Stimulated activated CD4-positive, alpha-beta T cell treated with anti-CD3 and anti-CD28 coated beads, TNF-alpha, amount 100 ng/mL, for 24 hours (primary cell): ENCODE results near the gene POLA1.

Source experiments
- DNase-seq, 3 experiments: peaks; one replicate each; pipeline ENCODE4 v3.0.0-alpha.2; 2020; ENCODE audit warnings: low read depth in 3 of 3

POLA1 gene

DNA sequence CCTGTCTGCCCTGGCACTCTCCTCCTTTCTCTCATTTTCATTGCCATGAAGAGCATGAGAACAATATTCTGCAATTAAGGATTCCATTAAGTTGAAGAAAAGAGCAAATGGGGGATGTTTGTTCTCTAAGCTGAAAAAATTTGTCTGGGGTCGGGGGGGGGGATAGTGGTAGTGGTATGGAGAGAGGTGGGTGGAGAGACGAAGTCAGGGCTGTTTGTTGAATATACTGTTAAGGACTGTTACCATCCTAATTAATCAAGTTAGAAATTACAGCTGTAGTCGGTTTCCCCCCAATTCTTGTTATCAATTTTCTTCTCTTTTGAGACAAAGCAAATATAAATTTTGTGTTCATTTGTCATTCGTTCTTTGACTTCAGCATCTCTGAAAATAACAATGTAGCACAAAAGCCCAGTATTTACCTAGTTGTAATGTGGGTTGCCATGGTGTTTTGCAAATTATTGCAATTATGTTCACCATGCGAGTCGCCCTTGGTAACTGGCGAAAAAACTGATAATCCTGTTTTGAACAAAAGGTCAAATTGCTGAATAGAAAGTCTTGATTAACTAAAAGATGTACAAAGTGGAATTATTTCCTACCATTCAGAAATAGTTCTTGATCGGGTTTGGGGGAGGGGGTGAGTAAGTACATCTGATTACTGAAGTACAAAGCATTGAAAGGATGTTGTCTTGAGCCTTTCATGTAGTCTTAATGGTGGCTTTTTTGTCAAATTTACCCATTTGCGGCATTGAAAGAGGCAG is 183.0 kb downstream of the POLA1 start:
- DNase-seq = no peak

DNA sequence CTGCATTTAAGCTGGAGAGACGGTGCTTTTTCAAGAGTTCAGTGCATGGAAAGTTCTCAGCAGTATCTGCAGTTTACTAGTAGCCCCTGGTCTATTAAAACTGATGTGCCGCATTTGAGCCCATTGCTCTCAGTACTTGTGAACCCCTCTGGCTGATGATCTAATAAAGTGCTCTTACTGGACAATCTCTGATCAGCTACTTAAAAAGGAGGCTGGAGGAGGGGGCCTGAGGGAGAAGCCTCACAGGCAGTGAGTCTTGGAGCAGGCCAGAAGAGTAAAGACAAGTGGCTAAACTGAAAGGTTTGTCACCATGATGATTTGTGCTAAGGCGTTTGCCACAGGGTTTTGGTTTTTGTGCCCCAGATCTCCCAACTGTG is 183.6 kb downstream of the POLA1 start:
- DNase-seq = no peak

- no peak for DNase-seq
Observed at GRCh38 chrX:24877854-24878650, 184.3 kb downstream of the POLA1 start.

DNA sequence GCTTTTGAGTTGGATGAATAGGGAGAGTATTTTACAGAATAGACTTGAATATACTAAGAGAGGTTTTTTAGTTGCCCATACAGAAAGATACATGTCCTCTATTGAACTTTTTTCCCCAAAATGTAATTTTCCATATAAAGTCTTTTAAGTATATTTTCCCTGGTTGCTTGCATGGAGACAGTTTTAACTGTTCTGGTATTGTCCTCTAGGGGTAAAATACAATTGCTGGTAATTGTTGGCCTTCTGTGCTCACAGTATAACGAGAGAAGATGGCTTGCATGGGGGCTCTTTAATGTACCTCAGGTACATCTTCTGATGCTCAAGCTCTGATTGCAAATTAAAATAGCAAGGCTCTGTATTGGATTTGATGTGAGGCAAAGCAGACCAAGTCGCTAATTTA is 186.0 kb downstream of the POLA1 start:
- no peak for DNase-seq

- DNase-seq = no peak
Observed at GRCh38 chrX:24886916-24887315, 193.2 kb downstream of the POLA1 start.

DNA sequence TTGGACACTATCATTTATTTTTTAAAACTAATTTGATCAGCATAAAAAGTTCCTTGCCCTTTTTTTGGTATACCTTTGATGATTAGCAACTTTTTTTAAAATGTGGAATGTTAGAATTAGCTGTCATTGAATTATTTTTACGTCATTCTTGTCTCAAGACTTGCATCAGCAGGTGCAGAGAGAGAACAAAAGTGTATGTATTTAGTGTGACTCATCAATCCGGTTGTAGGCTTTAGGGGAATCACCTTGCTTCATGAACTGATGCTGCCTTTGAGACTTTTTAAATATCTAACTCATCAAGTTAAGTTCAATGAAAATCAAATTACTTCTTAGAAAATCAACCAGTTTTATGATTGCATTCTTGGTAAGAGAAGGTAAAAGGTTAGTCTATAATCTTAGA is 197.0 kb downstream of the POLA1 start:
- no peak for DNase-seq

- DNase-seq = no peak
Observed at GRCh38 chrX:24899391-24899790, 205.7 kb downstream of the POLA1 start.

DNA sequence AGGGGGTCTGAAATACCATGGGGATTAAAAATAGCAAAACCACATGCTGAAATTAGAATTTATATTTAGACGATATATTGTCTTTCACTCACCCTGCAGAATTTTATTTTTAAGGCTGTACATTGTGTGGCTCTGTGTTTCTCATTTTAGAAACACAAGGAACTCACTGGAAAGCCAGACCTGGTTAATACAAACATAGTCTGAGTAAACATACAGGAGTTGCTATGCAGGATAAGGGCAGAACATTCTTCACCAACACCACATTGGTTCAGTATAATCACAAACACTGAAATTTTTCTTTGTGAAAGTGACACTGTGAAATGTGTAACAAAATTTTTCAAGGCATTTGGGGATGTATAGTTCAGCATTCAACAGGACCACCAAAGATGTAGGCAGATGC is 206.5 kb downstream of the POLA1 start:
- DNase-seq = no peak

DNA sequence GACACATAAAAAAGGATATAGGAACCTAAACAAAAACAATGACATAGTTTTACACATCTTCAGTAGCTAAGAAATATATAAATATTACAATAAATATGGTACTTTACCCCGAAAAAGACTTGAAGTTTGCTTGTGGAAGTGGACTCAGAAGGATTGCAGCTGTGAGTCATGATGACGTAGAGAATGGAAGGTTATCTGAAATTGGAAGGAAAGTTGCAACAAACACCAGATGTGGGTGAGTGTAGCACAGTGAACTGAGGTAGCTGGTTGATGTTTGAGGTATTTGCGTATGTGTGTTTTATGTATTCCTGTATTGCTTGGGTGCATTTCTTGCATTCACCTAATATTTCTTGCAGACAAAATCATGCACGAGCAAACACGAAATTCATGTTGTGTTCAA is 209.1 kb downstream of the POLA1 start:
- no peak for DNase-seq

DNA sequence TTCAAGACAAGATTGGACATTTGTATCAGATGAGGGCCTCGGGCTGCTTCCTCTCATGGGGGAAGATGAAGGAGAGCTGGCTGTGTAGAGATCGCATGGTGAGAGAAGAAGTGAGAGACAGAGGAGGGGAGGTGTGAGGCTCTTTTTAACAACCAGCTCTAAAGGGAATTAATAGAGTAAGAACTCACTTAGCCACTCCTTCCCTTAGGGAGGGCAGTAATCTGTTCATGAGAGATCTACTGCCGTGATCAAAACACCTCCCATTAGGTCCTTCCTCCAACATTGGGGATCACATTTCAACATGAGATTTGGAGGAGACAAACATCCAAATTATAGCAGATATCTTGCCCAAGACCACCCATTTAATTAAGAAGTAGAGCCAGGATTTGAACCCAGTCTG is 225.0 kb downstream of the POLA1 start:
- no peak for DNase-seq

- no peak for DNase-seq
Observed at GRCh38 chrX:24920769-24921168, 227.1 kb downstream of the POLA1 start.

DNA sequence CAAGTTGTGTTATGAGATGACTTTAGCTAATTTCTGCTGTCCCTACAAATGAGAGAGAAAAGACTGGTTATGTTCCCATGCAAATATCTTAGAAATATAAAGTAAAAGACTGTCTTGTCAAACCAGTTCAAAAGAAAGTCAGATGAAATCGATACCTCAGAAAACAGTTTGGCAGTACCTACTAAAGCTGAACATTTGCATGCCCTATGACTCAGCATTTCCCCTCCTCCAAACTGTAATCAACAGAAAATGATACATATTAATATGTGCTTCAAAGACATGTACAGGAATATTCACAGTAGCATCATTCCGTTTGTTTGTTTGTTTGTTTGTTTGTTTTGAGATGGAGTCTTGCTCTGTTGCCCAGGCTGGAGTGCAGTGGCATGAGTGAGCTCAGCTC is 231.7 kb downstream of the POLA1 start:
- DNase-seq = no peak

- no peak for DNase-seq
Observed at GRCh38 chrX:24927372-24927771, 233.7 kb downstream of the POLA1 start.

GRCh38 chrX:24928114-24928513 is 234.4 kb downstream of the POLA1 start:
- DNase-seq = no peak

- DNase-seq = no peak
Observed at GRCh38 chrX:24934279-24934678, 240.6 kb downstream of the POLA1 start.

GRCh38 chrX:24945009-24945408 is 251.3 kb downstream of the POLA1 start:
- DNase-seq = no peak

DNA sequence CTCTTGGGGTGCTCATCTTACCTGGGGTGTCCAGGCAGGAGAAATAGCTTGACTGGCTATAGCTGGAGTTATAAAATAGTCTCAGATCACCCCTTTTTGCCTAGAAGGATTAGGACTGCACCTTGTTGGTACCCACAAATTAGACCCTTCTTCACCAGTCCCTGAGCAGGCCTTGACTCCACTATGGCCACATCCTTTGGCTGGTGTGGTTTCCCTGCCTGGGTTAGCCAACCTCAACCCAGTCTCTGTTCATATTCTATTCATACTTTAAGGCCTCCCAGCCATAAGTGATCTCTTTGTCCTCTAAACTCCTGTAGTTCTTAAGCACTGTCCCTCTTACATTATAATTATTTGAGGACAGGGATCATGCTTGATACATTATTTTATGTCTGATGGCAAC is 252.7 kb downstream of the POLA1 start:
- no peak for DNase-seq

DNA sequence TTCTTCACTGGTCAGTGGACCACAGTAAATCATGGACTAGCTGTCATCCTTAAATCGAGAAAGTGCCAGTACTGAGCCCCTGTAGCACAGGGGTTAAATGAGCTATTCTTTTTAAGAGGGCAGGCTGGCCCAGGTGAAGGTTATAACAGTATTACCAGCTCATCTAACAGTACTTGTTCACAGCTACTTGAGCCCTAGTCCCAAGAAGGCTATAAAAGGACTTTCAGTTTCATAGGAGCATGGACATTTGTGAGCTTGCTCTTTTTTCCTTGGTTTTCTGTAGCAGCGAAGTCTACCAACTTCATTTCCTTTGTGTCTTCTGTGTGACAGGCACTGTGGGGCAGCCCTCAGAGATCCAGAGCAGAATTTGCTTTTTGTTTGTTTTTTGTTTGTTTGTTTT is 261.0 kb downstream of the POLA1 start:
- no peak for DNase-seq

DNA sequence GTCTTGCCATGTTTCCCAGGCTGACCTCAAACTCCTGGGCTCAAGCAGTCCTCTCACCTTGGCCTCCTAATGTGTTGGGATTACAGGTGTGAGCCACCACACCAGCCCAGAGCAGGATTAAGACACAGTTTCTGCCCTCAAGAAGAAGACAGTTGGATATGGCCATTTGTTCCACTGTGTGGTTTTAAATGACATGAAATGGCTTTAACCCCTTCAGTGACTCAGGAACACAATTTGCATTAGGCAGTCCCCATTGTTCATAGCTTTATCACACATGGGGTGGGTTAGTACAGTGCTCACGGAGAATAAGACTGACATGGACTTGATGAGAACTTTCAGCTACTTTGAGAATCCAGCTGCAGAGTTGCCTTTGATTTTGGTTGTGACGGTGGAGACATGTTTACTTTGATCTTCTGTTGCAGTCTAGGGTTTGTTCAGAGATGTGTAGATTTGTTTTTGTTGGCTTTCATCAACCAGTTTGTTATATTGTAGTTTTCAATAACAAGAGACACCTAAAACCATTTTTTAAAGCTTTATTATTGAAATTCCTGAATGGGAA is 261.7 kb downstream of the POLA1 start:
- DNase-seq = no peak

GRCh38 chrX:24956828-24957227 is 263.1 kb downstream of the POLA1 start:
- no peak for DNase-seq

GRCh38 chrX:24961809-24962208 is 268.1 kb downstream of the POLA1 start:
- no peak for DNase-seq

DNA sequence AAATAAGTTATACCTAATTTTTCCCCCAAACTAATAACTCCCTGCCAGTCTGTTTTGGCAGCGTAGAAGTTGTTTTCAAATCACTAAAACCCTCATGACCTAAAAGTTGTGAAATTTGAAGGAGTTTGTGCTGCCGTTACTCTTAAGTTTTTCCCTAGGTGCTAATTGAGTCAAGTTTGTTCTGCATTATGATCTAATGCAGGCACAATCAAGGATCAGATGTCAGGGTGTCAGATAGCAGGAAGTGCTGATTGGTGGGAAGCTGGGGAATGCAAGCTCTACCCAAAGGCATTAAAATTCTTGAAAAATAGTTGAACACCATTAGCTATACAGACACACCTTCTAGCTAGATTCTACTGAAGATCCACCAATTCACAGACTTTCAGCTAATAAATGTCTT is 270.1 kb downstream of the POLA1 start:
- DNase-seq = no peak

DNA sequence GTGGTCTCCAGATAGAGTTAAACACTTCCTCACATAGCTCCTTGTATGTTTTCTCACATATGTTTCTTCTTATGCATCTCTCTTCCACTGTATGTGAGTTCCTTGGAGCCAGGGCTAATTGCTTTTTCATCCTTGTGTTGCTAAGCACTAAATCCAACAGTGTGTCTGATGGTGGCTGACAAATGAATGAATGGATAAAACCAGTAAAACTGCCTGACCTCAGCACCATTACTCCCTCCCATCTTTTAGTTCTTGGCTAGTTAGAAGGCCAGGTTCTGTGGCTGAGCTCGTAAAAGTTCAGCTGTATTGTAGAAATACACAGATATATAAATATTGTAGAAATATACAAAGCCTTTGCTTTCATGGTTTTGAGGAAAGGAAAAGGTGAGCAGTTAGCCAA is 271.7 kb downstream of the POLA1 start:
- DNase-seq = no peak
